Posterior vena cava (tissue), 2 donors: Measurements from ENCODE around the gene PTPN9. TPM values are rescaled to one million over a fixed set of nuclear protein-coding genes. Genes with fewer than 3 reads are reported as not detected.
"Not testable (repeated sequence)": the region's sequence is repeated elsewhere in the genome, so short reads cannot be mapped to it uniquely, and the experiment has no call there.

Experiments
- DNase-seq: peaks from one replicate; pipeline ENCODE4 v3.0.0-alpha.2; 2020; ENCODE audit warnings: low spot score
- intact Hi-C, 2 donors: fragments of 100-400 bp; cut with DNase I; formaldehyde crosslinking; loops; one replicate each; pipeline versions ENCODE4 v1.14.1 to v1.14.2; 2022 to 2023
- total RNA-seq, 2 donors: library from RNA; stranded (reverse); fragmentation: NEBNext Ultra II Directional; extraction: Animal tissue kit (Norgen Biotek cat#: 25700); gene quantifications; one replicate each; pipeline ENCODE4 v1.2.1, GENCODE V29; 2021
- donor health status: DM: yes; HTN: yes; CAD: no.
- donor health status: DM: yes; HTN: yes; CAD: no.

PTPN9 gene
- total RNA-seq, 2 donors from 2014 or later, result 21.7 to 23.5 TPM

- DNase-seq, intact Hi-C loops: not testable (repeated sequence)
Measured at GRCh38 chr15:75542949-75543545, 36.1 kb downstream of the PTPN9 start.

GRCh38 chr15:75542386-75542797, 36.7 kb downstream of the PTPN9 start:
- intact Hi-C loops, result no loop called here
- DNase-seq, result no peak

- DNase-seq, result no peak
- intact Hi-C loops, result no loop called here
Measured at GRCh38 chr15:75538376-75538775, 40.7 kb downstream of the PTPN9 start.

- DNase-seq, result no peak
- intact Hi-C loops, result no loop called here
Measured at GRCh38 chr15:75533945-75534344, 45.2 kb downstream of the PTPN9 start.

GRCh38 chr15:75532413-75533250, 46.5 kb downstream of the PTPN9 start:
- DNase-seq, result no peak

DNA sequence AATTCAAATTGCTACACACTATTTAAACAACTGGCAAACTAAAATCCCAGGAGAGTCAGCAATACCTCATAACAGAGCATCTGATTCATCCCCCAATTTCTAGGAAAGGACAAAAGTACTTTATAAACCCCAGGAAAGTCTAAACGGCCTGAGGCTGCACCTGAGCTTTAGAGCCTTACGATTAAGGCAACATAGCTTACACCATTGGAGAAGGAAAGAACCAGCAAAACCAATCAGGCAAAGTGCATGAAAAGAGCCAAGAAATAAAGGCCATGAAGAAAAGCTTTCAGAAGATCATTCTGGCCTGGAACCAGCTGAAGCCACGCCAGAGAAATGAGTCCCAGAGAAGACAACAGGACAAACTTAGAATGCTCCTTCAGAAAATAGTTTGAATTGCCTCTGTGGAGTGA, 48.1 kb downstream of the PTPN9 start:
- intact Hi-C loops, result no loop called here
- DNase-seq, result peak; percentile 90

More at GRCh38 chr15:75532413-75533250, 46.5 kb downstream of the PTPN9 start:
- intact Hi-C loops, result no loop called here

DNA sequence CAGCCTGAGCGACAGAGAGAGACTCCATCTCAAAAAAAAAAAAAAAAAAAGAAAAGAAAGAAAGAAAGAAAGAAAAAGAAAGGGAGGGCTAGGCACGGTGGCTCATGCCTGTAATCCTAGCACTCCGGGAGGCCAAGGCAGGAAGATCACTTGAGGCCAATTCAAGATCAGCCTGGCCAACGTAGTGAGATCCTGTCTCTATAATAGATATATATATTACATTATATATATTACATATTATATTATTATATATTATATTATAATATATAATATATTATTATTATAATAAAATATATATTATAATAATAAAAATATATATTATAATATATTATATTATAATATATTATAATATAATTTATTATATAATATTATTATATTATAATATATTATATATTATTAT, 48.9 kb downstream of the PTPN9 start:
- DNase-seq, result no peak
- intact Hi-C loops, result no loop called here

DNA sequence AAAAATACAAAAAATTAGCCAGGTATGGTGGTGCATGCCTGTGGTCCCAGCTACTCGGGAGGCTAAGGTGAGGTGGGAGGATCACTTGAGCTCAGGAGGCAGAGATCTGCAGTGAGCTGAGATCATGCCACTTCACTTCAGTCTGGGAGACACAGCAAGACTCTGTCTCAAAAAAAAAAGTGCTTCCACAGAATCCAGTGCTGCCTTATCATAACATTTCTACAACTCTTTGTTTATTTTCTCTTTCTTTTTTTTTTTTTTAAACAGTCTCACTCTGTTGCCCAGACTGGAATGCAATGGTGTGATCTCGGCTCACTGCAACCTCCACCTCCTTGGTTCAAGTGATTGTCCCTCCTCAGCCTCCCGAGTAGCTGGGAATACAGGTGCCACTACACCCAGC, 53.4 kb downstream of the PTPN9 start:
- DNase-seq, intact Hi-C loops: not testable (repeated sequence)

DNA sequence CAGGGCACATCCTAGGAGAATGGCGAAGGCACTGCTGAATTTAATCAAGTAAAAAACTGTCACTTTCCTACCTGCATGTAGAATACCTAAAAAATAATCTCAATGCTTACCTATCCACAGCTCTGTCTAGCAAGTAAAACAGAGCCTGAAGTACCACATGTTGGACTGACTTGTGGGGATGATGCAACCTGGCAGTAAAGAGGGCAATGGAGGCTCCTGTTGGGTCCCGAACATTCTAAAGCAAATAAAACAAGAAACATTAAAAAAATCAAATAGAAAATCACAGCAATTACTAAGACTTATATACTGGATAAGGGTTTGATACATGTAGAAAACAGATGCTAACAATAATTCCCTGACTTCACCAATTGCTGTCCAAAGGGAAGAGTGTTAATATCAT, 56.1 kb downstream of the PTPN9 start:
- no peak for DNase-seq
- intact Hi-C loops, result no loop called here

GRCh38 chr15:75517233-75517632, 61.9 kb downstream of the PTPN9 start:
- DNase-seq, result no peak
- intact Hi-C loops, result no loop called here

DNA sequence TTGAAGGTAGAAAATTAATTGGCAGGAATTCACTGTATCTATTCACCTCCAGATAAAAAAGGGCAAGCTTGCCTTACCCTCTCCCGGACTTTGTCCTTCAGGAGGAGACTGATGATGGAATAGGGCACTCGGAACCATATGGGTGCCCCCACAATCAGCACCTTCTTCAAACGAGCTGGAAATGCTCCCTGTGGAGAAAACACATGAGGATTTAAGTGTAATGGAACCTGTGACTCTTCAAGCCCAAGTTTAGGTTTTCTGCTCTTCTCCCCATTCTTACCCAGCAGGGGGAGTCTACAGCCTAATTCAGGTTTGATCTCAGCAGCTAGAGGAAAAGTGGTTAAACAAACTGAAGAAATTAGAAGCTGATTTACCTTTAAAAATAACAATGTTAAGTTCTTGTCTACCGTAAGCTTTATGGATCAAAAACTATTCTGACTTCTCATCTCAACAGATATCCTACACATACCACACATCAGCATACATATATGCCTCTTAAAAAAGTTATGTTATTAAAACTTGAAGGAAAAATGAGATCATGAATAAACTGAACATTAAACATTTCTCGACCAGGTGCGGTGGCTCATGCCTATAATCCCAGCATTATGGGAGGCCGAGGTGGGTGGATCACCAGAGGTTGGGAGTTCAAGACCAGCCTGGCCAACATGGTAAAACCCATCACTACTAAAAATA, 70.1 kb downstream of the PTPN9 start:
- intact Hi-C loops, result no loop called here
- no peak for DNase-seq

DNA sequence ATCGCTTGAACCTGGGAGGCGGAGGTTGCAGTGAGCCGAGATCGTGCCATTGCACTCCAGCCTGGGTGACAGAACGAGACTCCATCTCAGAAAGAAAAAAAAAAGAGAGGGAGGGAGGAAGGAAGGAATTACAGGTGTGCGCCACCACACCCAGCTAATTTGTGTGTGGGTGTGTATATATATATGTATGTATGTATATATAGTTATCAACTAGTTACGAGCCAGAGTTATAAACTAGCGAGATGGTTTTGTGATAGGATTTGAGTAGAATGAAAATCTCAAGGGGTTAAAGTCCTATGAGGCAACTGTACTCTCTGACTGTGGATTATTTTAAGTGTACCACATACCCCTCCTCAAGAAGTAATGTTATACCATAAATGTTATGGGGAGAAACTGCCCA, 76.8 kb downstream of the PTPN9 start:
- intact Hi-C loops, result no loop called here

DNA sequence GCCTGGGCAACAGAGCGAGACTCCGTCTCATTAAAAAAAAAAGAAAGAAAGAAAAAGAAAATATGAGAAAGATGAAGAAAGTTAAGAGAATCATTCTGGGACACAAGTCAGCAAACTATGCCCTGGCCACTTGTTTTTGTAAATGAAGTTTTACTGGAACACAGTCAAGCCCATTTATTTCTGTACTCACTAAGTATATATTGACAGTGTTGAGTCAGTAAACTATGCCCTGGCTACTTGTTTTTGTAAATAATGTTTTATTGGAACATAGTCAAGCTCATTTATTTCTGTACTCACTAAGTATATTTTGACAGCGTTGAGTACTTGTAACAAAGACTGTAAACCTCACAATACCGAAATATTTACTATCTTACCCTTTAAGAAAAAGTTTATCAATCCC, 85.4 kb downstream of the PTPN9 start:
- intact Hi-C loops, result no loop called here
- no peak for DNase-seq

More for the DNA sequence above, 76.8 kb downstream of the PTPN9 start:
- no peak for DNase-seq

DNA sequence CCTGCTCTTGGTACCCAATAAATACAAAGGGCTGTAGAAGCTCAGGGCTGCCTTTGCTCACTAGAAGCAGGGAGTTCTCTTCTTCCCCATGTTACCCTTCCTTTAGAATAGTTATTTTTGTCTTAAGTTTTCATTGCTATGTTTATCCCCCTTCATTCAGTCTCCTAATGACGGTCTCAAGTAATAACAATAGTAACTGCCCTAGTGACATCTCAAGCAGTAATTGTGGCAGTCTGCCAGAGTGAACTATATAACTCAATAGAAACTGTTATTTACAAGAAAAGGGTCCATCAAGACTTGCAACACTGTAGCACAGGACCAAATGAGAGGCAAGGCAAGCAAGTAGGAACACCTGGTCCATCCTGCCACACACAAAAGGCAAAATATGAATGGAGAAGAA, 95.2 kb downstream of the PTPN9 start:
- no peak for DNase-seq
- intact Hi-C loops, result no loop called here

DNA sequence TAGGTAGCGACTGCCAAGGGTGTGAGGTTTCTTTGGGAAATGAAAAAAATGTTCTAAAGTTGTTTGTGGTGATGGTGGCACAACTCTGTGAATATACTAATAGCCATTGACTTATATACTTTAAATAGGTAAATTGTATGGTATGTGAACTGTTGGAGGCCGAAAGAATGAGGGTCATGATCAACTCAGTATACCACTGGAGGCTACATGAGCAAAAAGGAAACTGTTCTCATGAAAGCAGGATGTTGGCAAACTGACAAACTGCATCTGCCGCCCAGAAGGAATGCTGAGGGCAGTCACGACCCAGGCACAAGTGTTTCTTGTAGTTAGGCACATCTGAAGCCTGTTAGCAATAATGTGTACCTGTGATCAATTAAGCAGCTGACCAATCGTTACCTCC, 95.6 kb downstream of the PTPN9 start:
- intact Hi-C loops, DNase-seq: not testable (repeated sequence)

DNA sequence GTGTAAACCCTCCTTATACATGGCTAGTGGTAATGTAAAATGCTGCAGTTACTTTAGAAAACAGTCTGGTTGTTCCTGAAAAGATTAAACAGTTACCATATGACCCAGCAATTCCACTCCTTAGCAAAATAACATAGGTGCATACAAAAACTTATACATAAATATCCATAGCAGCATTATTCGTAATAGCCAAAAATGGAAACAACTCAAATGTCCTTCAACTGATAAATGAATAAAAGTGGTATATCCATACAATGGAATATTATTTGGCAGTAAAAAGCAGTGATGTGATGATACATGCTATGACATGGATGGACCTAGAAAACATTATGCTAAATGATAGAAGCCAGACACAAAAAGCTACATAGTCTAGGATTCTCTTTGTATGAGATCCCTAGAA, 96.0 kb downstream of the PTPN9 start:
- DNase-seq, result no peak
- intact Hi-C loops, result no loop called here

GRCh38 chr15:75480463-75480862, 98.7 kb downstream of the PTPN9 start:
- intact Hi-C loops, result not testable (repeated sequence)

GRCh38 chr15:75479670-75480069, 99.4 kb downstream of the PTPN9 start:
- intact Hi-C loops, result no loop called here
- no peak for DNase-seq

More at GRCh38 chr15:75480463-75480862, 98.7 kb downstream of the PTPN9 start:
- DNase-seq, result not testable (repeated sequence)

DNA sequence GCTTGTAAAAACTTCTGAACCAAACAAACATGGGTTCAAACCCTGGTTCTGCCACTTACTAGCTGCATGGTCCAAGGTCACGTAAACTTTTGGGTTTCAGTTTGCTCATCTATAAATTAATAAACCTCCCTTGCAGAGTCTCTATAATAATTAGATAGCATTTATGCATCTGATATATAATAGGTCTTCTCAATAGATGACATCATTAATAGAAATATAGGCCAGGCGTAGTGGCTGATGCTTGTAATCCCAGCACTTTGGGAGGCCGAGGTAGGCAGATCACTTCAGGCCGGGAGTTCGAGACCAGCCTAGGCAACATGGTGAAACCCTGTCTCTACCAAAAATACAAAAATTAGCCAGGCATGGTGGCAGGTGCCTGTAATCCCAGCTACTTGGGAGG, 102.0 kb downstream of the PTPN9 start:
- DNase-seq, intact Hi-C loops: not testable (repeated sequence)

GRCh38 chr15:75468913-75469598, 110.1 kb downstream of the PTPN9 start:
- DNase-seq, result no peak
- intact Hi-C loops, result no loop called here
